GM23338 (cell line): ENCODE results near the gene AQP12B. TPM values are rescaled to one million over a fixed set of nuclear protein-coding genes. Genes with fewer than 3 reads are reported as not detected.

Experiments used
- ATAC-seq: fragments of 200-7000 bp; cut with Tn5 transposase; 3 replicates; pipeline ENCODE4 v1.9.1; 2020
- DNase-seq: peaks from one replicate; pipeline ENCODE4 v3.0.0-alpha.2; 2015; ENCODE audit warnings: low spot score
- H2AFZ ChIP-seq: fragments of 200-600 bp; sonication (generic); 2 replicates; pipeline ENCODE4 v1.8.0; 2016; ENCODE audit warnings: antibody characterized with exemption, mild to moderate bottlenecking, moderate library complexity
- H3F3A ChIP-seq: fragments of 200-600 bp; sonication (generic); replicated peaks from 2 replicates; pipeline ENCODE4 v1.8.0; 2017; ENCODE audit warnings: antibody characterized with exemption, mixed run types, low read depth
- H3K27ac ChIP-seq: fragments of 200-600 bp; sonication (generic); 2 replicates; pipeline ENCODE4 v1.6.1; 2016; ENCODE audit warnings: low read depth
- H3K27me3 ChIP-seq: fragments of 200-600 bp; sonication (generic); 2 replicates; pipeline ENCODE4 v1.8.0; 2016; ENCODE audit warnings: mild to moderate bottlenecking, mixed run types, moderate library complexity; ENCODE audit not compliant: insufficient read depth
- H3K36me3 ChIP-seq: fragments of 200-600 bp; sonication (generic); 2 replicates; pipeline ENCODE4 v1.8.0; 2016; ENCODE audit warnings: mild to moderate bottlenecking; ENCODE audit not compliant: insufficient read depth
- H3K4me1 ChIP-seq: fragments of 200-600 bp; sonication (generic); 2 replicates; pipeline ENCODE4 v1.8.0; 2016; ENCODE audit warnings: mild to moderate bottlenecking, moderate library complexity; ENCODE audit not compliant: insufficient read depth
- H3K4me2 ChIP-seq: fragments of 200-600 bp; sonication (generic); 2 replicates; pipeline ENCODE4 v1.7.1; 2017; ENCODE audit warnings: mixed run types
- H3K4me3 ChIP-seq: fragments of 200-600 bp; sonication (generic); 2 replicates; pipeline ENCODE4 v1.6.1; 2016; ENCODE audit warnings: mixed run types
- H3K79me2 ChIP-seq: fragments of 200-600 bp; sonication (generic); replicated peaks from 2 replicates; pipeline ENCODE4 v1.8.0; 2017; ENCODE audit warnings: mild to moderate bottlenecking; ENCODE audit not compliant: insufficient read depth
- H3K9me2 ChIP-seq: fragments of 200-600 bp; sonication (generic); 2 replicates; pipeline ENCODE4 v1.8.0; 2017; ENCODE audit not compliant: insufficient read depth
- H4K20me1 ChIP-seq: fragments of 200-600 bp; sonication (generic); replicated peaks from 2 replicates; pipeline ENCODE4 v1.8.0; 2017; ENCODE audit warnings: mild to moderate bottlenecking; ENCODE audit not compliant: insufficient read depth
- H3K27ac Mint-ChIP-seq: 2 replicates; pipeline ENCODE4 v1.8.0; 2020; ENCODE audit warnings: inconsistent platforms, mild to moderate bottlenecking, moderate library complexity, mixed read lengths
- H3K27me3 Mint-ChIP-seq: 3 replicates; pipeline ENCODE4 v1.8.0; 2022; ENCODE audit warnings: low read depth, mild to moderate bottlenecking, moderate library complexity, mixed read lengths, inconsistent platforms; ENCODE audit not compliant: insufficient read depth, poor library complexity
- H3K36me3 Mint-ChIP-seq: 3 replicates; pipeline ENCODE4 v1.8.0; 2021; ENCODE audit warnings: low read depth, mild to moderate bottlenecking, inconsistent platforms, moderate library complexity, mixed read lengths
- H3K4me1 Mint-ChIP-seq: 3 replicates; pipeline ENCODE4 v1.8.0; 2020; ENCODE audit warnings: mild to moderate bottlenecking, inconsistent platforms, mixed read lengths
- H3K4me3 Mint-ChIP-seq: 3 replicates; pipeline ENCODE4 v1.8.0; 2021; ENCODE audit warnings: moderate library complexity, mild to moderate bottlenecking, inconsistent platforms, mixed read lengths
- H3K9me3 Mint-ChIP-seq: 3 replicates; pipeline ENCODE4 v1.8.0; 2020; ENCODE audit warnings: moderate library complexity, mild to moderate bottlenecking, inconsistent platforms, mixed read lengths
- CREB1 ChIP-seq: fragments of 250-450 bp; sonication (Bioruptor Pico); IDR thresholded peaks from 2 replicates; pipeline ENCODE4 v1.5.0; 2020; ENCODE audit warnings: low read depth, mild to moderate bottlenecking, moderate library complexity
- EZH2 ChIP-seq: fragments of 200-600 bp; sonication (generic); IDR thresholded peaks from one replicate; pipeline ENCODE4 v1.8.0; 2017; ENCODE audit warnings: antibody characterized with exemption, mild to moderate bottlenecking, low read depth; ENCODE audit not compliant: unreplicated experiment
- EZH2phosphoT487 ChIP-seq: fragments of 200-600 bp; sonication (generic); IDR thresholded peaks from one replicate; pipeline ENCODE4 v1.8.1; 2018; ENCODE audit warnings: antibody characterized with exemption; ENCODE audit not compliant: unreplicated experiment
- JUNB ChIP-seq: IDR thresholded peaks from one replicate; pipeline ENCODE4 v1.6.1; 2016; ENCODE audit warnings: antibody characterized with exemption; ENCODE audit not compliant: unreplicated experiment
- NANOG ChIP-seq: IDR thresholded peaks from 2 replicates; pipeline ENCODE4 v1.6.1; 2016; ENCODE audit warnings: antibody characterized with exemption, borderline replicate concordance
- POLR2AphosphoS5 ChIP-seq: IDR thresholded peaks from 2 replicates; pipeline ENCODE4 v1.6.1; 2016; ENCODE audit warnings: antibody characterized with exemption, low read depth
- STAT1 ChIP-seq: IDR thresholded peaks from one replicate; pipeline ENCODE4 v1.6.1; 2016; ENCODE audit warnings: antibody characterized with exemption; ENCODE audit not compliant: unreplicated experiment
- ZNF114 ChIP-seq: fragments of 250-450 bp; sonication (Bioruptor Pico); IDR thresholded peaks from 2 replicates; pipeline ENCODE4 v1.5.0; 2020; ENCODE audit warnings: mild to moderate bottlenecking, moderate library complexity
- ZNF331 ChIP-seq: fragments of 250-450 bp; sonication (Bioruptor Pico); IDR thresholded peaks from 2 replicates; pipeline ENCODE4 v1.5.0; 2020; ENCODE audit warnings: low read depth, mild to moderate bottlenecking, moderate library complexity
- polyA plus RNA-seq: library from polyadenylated mRNA; unstranded; fragments of >200 nt; fragmentation: Nextera tagmentation; extraction: Ambion mirVana; gene quantifications from 2 replicates; pipeline ENCODE4 v1.2.1, GENCODE V29; 2016
- total RNA-seq: library from RNA; depleted of rRNA; stranded (reverse); fragments of >200 nt; shearing (Covaris generic); gene quantifications from 2 replicates; pipeline ENCODE4 v1.2.3, GENCODE V29; 2014
- TF ChIP-seq, protein P1 (sequence below), 2 experiments: fragments of 200-600 bp in 1 of 2; sonication (generic) in 1 of 2; conservative IDR thresholded peaks; 2 replicates each; pipeline versions ENCODE4 v1.5.1 to v1.6.1; 2016 to 2017; ENCODE audit warnings: antibody characterized with exemption in 2 of 2, low read depth in 2 of 2, mild to moderate bottlenecking in 2 of 2, moderate library complexity in 1 of 2
- TF ChIP-seq, protein P2 (sequence below): fragments of 250-450 bp; sonication (Bioruptor Pico); IDR thresholded peaks from 2 replicates; pipeline ENCODE4 v1.5.0; 2020; ENCODE audit warnings: mild to moderate bottlenecking, moderate library complexity
- TF ChIP-seq, protein P3 (sequence below): IDR thresholded peaks from one replicate; pipeline ENCODE4 v1.6.1; 2018; ENCODE audit warnings: antibody characterized with exemption; ENCODE audit not compliant: unreplicated experiment
- TF ChIP-seq, protein P4 (sequence below): IDR thresholded peaks from 2 replicates; pipeline ENCODE4 v1.6.1; 2016; ENCODE audit warnings: antibody characterized with exemption

AQP12B gene
- total and polyA plus RNA-seq, 2 experiments from 2014 or later, result not detected

DNA sequence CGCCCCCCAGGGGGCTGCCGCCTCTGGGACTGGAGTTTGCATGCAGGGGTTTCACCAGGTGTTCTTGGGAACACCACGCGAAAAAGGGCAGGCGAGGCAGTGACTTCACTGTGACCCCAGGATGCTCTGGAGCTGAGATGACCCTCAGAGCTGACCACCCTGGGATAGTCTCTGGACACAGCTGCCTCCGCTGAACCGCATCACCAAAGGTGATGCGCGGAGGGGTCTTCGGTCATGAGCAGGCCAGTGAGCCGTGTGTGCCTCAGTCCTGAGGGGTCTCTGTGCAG is 39.9 kb downstream of the AQP12B start:
- Histone ChIP-seq H3K36me3 (no peaks in the 10 kb centered on the region), H3K4me3 (no peak overlapping the region), H2AFZ (no peak overlapping the region), H3F3A (no peaks in the 10 kb centered on the region), H3K27me3 (no peaks in the 10 kb centered on the region), H4K20me1 (no peaks in the 10 kb centered on the region), H3K4me1 (no peaks in the 10 kb centered on the region), H3K79me2 (no peaks in the 10 kb centered on the region), H3K4me2 (no peak overlapping the region), H3K9me2 (no peaks in the 10 kb centered on the region), H3K27ac (no peak overlapping the region)
- peaks cover 12% of the 10 kb centered on the region for H3K27me3 Mint-ChIP-seq
- no peak for TF ChIP-seq NANOG
- TF ChIP-seq, protein P1, sequence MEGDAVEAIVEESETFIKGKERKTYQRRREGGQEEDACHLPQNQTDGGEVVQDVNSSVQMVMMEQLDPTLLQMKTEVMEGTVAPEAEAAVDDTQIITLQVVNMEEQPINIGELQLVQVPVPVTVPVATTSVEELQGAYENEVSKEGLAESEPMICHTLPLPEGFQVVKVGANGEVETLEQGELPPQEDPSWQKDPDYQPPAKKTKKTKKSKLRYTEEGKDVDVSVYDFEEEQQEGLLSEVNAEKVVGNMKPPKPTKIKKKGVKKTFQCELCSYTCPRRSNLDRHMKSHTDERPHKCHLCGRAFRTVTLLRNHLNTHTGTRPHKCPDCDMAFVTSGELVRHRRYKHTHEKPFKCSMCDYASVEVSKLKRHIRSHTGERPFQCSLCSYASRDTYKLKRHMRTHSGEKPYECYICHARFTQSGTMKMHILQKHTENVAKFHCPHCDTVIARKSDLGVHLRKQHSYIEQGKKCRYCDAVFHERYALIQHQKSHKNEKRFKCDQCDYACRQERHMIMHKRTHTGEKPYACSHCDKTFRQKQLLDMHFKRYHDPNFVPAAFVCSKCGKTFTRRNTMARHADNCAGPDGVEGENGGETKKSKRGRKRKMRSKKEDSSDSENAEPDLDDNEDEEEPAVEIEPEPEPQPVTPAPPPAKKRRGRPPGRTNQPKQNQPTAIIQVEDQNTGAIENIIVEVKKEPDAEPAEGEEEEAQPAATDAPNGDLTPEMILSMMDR (conservative IDR thresholded peaks at IDR 0.05; ENCODE audit: low read depth in 2 of 2), result no peak
- TF ChIP-seq, protein P2, sequence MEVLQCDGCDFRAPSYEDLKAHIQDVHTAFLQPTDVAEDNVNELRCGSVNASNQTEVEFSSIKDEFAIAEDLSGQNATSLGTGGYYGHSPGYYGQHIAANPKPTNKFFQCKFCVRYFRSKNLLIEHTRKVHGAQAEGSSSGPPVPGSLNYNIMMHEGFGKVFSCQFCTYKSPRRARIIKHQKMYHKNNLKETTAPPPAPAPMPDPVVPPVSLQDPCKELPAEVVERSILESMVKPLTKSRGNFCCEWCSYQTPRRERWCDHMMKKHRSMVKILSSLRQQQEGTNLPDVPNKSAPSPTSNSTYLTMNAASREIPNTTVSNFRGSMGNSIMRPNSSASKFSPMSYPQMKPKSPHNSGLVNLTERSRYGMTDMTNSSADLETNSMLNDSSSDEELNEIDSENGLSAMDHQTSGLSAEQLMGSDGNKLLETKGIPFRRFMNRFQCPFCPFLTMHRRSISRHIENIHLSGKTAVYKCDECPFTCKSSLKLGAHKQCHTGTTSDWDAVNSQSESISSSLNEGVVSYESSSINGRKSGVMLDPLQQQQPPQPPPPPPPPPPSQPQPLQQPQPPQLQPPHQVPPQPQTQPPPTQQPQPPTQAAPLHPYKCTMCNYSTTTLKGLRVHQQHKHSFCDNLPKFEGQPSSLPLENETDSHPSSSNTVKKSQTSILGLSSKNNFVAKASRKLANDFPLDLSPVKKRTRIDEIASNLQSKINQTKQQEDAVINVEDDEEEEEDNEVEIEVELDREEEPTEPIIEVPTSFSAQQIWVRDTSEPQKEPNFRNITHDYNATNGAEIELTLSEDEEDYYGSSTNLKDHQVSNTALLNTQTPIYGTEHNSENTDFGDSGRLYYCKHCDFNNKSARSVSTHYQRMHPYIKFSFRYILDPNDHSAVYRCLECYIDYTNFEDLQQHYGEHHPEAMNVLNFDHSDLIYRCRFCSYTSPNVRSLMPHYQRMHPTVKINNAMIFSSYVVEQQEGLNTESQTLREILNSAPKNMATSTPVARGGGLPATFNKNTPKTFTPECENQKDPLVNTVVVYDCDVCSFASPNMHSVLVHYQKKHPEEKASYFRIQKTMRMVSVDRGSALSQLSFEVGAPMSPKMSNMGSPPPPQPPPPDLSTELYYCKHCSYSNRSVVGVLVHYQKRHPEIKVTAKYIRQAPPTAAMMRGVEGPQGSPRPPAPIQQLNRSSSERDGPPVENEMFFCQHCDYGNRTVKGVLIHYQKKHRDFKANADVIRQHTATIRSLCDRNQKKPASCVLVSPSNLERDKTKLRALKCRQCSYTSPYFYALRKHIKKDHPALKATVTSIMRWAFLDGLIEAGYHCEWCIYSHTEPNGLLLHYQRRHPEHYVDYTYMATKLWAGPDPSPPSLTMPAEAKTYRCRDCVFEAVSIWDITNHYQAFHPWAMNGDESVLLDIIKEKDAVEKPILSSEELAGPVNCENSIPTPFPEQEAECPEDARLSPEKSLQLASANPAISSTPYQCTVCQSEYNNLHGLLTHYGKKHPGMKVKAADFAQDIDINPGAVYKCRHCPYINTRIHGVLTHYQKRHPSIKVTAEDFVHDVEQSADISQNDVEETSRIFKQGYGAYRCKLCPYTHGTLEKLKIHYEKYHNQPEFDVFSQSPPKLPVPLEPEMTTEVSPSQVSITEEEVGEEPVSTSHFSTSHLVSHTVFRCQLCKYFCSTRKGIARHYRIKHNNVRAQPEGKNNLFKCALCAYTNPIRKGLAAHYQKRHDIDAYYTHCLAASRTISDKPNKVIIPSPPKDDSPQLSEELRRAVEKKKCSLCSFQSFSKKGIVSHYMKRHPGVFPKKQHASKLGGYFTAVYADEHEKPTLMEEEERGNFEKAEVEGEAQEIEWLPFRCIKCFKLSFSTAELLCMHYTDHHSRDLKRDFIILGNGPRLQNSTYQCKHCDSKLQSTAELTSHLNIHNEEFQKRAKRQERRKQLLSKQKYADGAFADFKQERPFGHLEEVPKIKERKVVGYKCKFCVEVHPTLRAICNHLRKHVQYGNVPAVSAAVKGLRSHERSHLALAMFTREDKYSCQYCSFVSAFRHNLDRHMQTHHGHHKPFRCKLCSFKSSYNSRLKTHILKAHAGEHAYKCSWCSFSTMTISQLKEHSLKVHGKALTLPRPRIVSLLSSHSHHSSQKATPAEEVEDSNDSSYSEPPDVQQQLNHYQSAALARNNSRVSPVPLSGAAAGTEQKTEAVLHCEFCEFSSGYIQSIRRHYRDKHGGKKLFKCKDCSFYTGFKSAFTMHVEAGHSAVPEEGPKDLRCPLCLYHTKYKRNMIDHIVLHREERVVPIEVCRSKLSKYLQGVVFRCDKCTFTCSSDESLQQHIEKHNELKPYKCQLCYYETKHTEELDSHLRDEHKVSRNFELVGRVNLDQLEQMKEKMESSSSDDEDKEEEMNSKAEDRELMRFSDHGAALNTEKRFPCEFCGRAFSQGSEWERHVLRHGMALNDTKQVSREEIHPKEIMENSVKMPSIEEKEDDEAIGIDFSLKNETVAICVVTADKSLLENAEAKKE (CRISPR knock-in tag), result no peak
- no peak for TF ChIP-seq STAT1
- TF ChIP-seq, protein P3, sequence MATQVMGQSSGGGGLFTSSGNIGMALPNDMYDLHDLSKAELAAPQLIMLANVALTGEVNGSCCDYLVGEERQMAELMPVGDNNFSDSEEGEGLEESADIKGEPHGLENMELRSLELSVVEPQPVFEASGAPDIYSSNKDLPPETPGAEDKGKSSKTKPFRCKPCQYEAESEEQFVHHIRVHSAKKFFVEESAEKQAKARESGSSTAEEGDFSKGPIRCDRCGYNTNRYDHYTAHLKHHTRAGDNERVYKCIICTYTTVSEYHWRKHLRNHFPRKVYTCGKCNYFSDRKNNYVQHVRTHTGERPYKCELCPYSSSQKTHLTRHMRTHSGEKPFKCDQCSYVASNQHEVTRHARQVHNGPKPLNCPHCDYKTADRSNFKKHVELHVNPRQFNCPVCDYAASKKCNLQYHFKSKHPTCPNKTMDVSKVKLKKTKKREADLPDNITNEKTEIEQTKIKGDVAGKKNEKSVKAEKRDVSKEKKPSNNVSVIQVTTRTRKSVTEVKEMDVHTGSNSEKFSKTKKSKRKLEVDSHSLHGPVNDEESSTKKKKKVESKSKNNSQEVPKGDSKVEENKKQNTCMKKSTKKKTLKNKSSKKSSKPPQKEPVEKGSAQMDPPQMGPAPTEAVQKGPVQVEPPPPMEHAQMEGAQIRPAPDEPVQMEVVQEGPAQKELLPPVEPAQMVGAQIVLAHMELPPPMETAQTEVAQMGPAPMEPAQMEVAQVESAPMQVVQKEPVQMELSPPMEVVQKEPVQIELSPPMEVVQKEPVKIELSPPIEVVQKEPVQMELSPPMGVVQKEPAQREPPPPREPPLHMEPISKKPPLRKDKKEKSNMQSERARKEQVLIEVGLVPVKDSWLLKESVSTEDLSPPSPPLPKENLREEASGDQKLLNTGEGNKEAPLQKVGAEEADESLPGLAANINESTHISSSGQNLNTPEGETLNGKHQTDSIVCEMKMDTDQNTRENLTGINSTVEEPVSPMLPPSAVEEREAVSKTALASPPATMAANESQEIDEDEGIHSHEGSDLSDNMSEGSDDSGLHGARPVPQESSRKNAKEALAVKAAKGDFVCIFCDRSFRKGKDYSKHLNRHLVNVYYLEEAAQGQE, result no peak
- TF ChIP-seq POLR2AphosphoS5, result no peak
- no peak for TF ChIP-seq CREB1 (CRISPR knock-in tag)
- TF ChIP-seq, protein P4, sequence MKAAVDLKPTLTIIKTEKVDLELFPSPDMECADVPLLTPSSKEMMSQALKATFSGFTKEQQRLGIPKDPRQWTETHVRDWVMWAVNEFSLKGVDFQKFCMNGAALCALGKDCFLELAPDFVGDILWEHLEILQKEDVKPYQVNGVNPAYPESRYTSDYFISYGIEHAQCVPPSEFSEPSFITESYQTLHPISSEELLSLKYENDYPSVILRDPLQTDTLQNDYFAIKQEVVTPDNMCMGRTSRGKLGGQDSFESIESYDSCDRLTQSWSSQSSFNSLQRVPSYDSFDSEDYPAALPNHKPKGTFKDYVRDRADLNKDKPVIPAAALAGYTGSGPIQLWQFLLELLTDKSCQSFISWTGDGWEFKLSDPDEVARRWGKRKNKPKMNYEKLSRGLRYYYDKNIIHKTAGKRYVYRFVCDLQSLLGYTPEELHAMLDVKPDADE, result no peak
- no peak for TF ChIP-seq ZNF114 (CRISPR knock-in tag)
- no peak for TF ChIP-seq EZH2
- TF ChIP-seq ZNF331 (CRISPR knock-in tag), result no peak
- TF ChIP-seq JUNB, result no peak
- no peak for TF ChIP-seq EZH2phosphoT487
- ATAC-seq, result no peak
- no peak overlapping the region for H3K27ac Mint-ChIP-seq
- no peak overlapping the region for H3K4me3 Mint-ChIP-seq
- no peaks in the 10 kb centered on the region for H3K4me1 Mint-ChIP-seq
- peaks cover 4% of the 10 kb centered on the region; the same call in 2 of the 3 replicates for H3K9me3 Mint-ChIP-seq
- H3K36me3 Mint-ChIP-seq, result peaks cover 3% of the 10 kb centered on the region; the same call in 1 of the 3 replicates
- no peak for DNase-seq
